RKO (cell line): ENCODE measurements around the gene ECEL1.

Source experiments
- DNase-seq: peaks from one replicate; pipeline ENCODE4 v3.0.0-alpha.2; 2016; ENCODE audit warnings: low spot score

ECEL1 gene

DNA sequence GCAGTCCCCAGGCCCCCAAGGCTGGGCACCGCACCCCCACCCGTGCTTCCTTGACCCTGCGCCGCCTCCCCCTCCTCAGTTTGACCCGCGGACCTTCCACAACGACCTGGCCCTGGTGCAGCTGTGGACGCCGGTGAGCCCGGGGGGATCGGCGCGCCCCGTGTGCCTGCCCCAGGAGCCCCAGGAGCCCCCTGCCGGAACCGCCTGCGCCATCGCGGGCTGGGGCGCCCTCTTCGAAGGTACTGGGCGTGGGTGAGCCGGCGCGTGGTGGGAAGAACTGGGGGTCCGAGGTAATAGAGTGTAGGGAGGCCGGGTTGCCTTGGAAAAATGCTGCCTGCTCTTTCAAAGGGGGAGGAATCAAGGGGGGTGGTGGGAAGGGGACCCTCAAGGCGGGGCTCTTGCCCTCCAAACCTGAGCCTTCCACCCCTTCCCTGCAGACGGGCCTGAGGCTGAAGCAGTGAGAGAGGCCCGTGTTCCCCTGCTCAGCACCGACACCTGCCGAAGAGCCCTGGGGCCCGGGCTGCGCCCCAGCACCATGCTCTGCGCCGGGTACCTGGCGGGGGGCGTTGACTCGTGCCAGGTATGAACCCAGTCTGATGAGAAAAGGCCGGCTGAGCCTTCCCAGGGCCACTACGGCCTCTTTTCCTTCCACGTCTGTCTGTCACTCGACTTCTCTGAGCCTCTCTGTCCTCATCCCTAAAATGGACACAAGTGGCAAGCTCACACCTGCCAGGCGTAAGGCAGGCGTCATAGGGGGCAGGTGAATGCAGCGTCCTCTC is 35.2 kb upstream of the ECEL1 start:
- no peak for DNase-seq

DNA sequence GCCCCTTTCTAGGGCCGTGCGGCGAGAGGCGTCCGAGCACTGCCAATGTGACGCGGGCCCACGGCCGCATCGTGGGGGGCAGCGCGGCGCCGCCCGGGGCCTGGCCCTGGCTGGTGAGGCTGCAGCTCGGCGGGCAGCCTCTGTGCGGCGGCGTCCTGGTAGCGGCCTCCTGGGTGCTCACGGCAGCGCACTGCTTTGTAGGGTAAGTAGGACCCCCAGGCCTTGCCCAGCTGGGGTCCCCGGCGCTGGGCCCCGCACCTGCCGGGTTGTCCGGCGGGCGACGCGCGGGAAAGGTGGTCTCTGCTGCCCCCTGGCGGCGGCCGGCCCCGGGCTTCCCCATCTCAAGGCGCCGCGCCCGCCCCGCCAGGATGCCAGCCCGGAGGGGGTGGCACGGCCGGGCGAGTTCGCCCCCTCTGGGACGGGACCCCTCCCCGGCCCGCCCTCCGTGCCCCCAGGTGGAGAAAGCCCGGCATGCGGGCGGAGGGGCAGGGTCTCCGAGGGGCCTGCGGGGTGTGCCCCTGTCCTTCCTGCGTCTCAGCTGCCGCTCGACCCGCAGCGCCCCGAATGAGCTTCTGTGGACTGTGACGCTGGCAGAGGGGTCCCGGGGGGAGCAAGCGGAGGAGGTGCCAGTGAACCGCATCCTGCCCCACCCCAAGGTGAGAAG is 34.5 kb upstream of the ECEL1 start:
- DNase-seq, result peak; percentile 19

DNA sequence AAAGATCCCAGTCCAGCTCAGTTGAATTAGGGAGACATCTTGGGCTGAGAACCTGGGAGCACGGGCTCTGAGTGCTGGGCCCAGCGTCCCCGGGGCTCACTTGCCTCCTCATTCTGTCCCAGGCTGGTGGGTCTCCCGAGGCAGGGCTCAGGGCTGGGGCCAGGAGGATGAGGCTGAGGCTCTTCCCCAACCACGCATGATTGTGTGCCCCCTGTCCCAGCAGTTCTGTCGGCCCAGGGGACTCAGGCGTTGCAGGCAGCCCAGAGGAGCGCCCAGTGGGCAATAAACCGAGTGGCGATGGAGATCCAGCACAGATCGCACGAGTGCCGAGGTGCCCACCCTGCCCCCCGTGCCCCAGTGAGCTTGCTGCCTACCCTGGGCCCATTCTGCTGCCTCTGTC is 33.5 kb upstream of the ECEL1 start:
- no peak for DNase-seq

DNA sequence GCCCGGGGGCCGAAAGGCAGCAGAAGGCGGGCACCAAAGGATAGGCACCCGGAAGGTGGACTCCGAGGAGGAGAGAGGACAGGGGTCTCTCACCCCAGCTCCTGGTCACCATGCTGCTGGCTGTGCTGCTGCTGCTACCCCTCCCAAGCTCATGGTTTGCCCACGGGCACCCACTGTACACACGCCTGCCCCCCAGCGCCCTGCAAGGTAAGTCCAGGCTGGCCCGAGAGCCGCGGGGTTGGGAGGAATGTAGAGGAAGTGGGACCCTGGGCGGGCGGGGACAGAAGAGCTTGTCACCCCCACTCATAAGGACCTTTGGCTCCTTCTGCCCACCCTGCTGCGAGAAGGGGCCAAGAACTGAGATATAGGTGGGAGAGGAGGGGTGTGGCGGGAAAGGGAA is 32.9 kb upstream of the ECEL1 start:
- no peak for DNase-seq

DNA sequence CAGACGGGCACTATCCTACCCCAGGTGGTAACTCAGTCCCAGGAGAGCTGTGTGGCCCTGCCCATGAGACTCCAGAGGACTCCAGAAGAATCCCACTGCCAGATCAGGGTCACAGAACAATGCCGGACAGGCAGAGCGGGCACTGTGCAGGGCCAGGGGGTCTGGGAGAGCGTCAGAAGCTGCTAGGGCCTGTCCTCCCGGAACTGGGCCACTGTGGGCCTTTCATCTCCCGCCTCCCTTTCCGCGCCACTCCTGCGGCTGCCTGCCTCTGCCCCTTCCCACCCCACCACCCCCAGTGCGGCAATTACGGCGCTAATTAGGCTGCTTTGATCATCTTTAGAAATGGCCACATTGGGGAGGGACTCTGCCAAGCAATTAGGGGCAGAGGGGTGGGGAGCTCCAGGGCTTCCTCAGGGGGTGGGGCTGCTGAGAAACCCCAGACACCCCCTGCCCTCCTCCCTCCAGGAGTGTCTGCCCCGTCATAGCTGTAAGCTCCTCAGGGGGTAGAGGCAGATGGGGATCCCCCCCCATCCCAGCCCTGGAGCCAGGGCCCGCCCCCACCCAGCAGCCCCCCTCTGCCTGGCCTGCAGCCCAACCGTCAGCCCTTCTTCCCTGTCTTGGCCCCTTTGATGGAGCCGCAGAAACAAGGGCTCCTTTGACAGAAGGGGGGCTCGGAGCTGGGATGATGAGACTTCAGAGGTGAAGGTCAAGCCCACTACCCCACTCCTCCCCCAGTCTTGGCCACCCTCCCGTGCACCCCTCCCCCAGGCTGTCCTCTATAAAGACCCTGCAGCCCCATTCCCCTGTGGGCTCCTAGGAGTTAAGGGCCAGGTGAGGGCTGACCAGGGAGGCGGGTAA is 32.2 kb upstream of the ECEL1 start, which contains the start of gene PRSS56:
PRSS56 (plus strand) TSS at position 808 of the 858 bp plus-strand sequence. CDS start 211 bp downstream, outside the sequence.
- DNase-seq, result no peak

DNA sequence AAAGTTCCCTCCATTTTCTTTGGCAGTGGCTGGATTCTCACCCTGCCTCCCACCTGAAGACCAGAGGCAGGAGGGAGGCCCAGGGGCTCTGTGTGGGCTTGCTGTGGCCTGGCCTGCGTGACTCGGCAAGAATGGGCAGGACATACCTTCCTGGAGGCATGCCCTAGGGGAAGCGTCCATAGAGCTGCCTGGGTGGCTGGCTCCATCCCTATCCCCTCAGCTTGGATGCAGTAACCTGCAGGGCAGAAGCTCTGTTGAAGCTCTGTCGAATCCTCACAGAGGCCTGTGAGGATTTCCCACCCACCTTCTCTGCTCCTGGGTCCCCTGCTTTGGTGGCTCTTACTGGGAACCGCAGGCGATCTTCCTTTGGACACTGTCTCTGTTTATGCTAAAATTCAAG is 31.2 kb upstream of the ECEL1 start:
- no peak for DNase-seq

DNA sequence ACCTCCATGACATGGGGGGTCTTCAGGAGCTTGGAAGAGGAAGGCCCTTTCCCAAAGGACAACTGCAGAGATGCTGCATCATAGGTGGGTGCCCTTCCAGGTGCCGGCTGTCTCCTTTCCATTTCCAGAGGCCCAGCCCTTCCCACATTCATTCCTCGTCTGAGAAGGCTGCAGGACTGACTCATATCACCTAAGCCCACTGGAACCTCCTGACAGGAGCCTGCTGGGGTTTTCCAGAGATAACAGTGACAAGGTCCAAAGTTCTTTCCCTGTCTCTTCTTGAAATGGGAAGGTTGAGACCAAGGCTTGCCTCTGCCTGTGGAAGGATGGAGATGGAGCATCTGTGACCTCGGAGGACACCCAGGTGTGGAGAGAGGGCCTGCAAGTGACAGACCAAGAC is 28.9 kb upstream of the ECEL1 start:
- DNase-seq, result no peak

DNA sequence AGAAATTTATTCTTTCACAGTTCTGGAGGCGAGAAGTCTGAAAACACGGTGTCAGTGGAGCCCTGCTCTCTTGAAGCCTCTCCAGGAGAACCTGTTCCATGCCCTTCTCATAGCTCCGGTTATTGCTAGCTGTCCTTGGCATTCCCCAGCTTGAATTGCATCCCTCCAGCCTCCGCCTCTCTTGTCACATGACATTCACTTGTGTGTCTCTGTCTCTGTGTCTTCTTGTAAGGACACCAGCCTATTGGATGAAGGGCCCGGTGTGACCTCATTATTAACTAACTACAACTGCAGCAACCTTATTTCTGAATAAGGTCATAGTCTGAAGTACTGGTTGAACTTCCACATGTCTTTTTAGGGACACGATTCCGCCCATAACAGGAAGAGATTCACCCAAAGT is 28.0 kb upstream of the ECEL1 start:
- DNase-seq, result no peak

DNA sequence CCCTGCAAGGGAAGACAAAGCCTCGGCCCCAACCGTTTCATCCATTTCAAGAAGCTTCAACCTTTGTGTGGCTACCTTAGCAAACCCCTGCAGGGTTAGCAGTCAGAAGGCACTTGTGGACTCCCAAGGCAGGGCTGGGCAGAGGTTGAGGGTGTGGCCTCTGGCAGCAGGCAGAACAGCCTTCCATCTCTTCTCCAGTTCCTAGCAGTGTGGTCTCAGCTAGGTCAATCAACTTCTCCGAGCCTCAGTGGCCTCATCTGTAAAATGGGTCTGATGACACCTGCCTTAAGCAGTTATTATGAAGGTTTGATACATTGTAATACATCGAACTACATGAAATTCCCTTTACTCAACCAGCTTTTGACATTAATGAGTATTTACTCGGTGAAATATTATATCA is 25.7 kb upstream of the ECEL1 start:
- no peak for DNase-seq

DNA sequence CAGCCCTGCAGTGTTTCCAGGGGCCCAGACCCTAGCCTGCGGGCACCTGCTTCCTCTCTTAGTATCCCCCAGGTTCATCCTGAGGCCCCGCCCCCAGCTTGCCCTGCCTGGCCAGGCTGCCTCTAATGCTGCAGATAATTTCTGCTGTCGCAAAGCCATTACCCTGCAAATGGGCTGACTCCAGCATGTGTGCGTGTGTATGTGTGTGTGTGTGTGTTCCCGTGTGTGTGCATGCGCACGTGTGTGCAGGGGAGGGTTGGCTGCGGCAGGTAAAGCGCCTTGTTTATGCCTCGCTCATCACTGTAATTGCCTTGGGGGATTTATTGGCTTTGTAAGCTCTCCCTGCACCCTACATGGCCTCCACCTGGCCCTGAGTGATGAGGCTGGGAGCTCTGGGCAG is 25.0 kb upstream of the ECEL1 start:
- no peak for DNase-seq

DNA sequence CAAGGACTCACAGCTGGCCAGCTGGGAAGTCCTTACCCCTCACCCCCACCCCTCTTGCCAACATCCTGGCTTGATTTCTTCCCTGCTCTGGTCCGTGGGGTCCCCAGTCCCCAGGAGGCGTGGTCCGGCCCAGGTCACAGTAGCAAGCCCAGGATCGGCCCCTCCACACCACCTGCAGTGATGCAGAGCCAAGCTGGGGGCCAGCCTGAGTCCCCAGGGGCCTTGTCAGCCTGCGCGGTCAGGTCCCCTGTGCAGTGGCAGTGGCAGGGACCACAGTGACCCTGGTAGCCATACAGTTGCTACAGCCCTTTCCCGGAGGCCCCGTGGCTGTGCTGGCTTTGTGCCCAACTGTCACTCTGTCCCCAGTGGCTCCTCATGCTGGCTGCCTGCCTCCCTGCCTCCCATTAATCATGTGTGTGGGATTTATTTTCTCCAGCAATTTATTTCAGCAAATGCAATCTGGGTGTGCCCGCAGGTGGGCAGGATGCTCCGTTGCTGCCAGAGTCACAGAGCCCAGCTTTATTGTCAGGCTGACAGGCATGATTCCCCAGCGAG is 23.8 kb upstream of the ECEL1 start:
- no peak for DNase-seq

DNA sequence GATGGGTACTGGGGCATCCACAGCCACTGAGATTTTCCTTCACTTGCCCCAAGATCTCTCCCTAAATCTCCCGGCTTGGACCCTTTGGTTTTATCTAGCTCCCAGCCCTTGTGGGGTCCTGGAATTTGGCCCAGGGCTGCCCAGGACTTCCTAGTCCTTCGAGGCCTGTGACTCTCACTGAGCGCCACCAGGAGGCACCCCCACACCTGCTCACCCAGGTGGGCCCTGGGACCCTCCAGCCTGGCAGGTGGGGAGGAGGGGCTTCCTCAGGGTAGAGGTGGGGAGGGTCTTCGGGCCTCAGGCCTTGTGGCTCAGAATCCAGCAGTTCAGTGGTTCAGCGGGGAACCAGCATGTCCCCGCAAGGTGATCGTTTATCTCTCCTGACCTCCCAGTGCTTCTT is 20.6 kb upstream of the ECEL1 start:
- no peak for DNase-seq

DNA sequence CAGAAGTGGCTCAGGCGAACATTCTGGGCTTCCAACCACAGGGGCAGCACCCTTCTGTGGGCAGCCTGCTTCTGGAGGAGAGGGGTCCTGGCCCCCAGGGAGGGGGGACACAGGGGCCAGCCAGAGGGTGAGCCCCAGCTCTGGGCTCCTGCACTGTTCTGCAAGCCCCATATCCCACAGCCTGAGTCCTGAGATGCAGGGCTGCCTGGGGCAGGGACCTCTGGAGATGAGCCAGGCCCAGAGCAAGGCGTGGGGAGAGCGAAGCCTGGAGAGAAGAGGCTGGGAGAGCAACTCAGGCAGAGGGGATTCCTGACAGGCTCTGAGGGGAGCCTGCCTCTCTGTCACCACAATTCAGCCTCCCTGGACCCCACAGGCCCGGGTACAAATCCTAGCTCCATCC is 19.1 kb upstream of the ECEL1 start:
- DNase-seq, result no peak

DNA sequence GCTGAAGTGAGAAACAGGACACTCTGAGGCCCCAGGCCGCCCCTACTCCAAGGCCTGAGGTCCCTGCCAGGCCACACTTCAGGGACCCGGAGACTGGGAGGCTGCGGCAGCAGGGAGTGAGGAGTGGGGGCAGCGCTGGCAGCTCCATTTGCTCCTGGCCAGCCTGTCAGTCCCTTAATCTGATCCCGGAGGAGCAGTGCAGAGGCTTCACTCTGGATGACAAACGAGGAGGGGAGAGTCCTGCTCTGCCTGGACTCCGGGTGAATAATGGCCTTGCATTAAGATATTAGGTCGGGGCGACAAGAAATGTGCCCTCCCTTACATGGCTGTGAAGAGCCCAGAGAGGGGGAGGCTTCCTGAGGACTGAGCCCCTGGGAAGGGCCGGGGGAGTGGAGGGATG is 18.2 kb upstream of the ECEL1 start:
- no peak for DNase-seq

DNA sequence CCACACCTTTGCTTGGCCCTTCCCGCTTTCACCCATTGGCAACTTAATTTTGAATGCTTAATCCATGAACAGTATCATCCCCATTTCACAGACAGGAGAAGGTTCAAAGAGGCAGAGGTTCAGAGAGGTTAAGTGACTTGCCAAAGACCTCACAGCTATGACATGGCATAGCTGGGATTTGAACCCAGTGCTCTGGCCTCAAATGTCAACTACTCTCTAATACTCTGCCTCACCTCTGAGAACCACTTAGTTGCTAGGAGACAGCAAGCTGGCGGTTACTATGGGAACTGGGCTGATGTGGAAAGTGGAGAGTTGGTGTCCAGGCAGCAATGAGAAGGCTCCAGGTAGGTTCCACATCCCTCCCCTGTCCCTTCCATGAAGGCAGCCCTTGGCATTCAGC is 16.8 kb upstream of the ECEL1 start:
- no peak for DNase-seq

DNA sequence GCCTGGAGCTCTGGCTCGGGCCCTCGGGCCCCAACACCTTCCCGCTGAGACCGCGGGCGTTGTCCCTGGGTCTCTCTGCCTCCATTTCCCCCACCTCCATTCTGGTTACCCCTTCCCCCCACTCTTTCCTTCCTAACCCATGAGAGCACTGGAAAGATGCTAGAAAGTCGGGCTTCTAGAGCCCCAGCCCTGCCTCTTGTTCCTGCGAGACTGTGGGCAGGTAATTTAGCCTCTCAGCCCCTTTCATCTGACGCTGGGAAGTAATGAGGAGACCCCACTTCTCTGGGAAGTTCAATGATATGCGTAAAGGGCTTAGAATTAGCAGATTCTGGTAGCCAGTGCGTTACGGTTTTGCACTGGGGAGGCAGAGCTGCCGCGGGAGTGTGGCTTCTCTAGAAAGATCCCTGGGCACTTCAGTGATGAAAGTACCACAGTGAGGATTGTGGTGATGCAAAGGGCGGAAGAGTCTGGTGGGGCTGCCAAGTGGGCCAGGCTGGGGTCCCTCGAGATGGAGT is 16.2 kb upstream of the ECEL1 start:
- no peak for DNase-seq

DNA sequence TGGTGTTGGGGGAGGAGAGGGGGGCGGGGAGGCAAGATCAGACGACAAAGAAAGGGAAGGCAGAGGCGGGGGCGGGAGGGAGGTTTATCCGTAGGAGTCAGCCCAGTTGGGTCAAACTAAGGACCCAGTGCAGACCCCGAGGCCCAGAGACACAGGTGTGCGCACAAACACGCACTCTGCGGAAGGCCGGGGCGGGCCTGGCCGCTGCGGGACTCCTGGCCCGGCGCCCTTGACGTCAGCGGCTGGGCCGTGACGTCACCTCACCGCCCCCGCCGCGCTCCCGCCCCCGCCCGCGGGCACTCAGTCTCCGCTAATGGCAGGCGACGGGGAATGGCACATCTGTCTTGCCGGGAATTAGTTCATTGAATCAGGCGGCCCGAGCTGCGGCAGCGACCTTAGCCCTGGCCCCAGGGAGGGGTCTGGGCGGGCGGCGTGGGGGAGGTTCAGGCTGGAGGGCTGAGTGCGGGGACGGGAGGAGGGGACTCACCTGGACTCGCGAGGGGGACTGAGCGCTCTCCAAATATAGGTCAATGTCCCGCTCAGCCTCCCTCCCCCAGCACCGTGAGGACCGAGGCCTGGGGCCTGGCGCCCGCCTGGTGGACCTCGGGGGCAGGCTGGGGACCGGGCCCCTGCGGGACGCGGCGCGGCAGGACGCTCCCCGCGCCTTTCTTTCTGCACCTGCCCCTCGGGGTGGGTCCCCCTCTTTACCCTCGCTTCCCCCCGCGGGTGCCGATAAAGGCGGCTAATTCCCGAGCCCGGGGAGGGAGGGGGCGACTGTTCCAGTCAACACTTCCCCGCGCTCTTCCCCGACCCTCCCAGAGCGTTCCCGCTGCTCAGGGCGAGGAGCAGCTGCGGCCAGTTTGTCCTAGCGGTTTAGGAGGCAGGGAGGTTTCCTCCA is 15.5 kb upstream of the ECEL1 start:
- DNase-seq, result no peak

DNA sequence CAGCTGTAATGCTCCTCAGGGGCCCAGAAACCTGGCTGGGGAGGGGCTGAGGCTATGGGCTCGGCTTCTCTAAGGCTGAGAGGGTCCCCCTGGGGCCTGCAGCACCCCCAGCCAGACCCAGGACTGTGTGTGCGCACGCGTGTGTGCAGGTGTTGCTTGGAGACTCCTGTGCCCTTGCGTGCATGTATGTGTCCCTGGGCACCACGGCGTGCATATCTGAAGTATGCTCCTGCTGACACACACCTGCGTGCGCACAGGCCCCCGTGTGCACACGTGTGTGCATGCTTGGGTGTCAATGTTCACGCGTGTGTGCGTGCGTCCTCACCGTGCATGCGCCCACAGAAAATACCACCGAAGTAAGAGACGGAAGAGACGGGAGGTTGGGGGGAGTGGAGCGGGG is 14.9 kb upstream of the ECEL1 start:
- no peak for DNase-seq

DNA sequence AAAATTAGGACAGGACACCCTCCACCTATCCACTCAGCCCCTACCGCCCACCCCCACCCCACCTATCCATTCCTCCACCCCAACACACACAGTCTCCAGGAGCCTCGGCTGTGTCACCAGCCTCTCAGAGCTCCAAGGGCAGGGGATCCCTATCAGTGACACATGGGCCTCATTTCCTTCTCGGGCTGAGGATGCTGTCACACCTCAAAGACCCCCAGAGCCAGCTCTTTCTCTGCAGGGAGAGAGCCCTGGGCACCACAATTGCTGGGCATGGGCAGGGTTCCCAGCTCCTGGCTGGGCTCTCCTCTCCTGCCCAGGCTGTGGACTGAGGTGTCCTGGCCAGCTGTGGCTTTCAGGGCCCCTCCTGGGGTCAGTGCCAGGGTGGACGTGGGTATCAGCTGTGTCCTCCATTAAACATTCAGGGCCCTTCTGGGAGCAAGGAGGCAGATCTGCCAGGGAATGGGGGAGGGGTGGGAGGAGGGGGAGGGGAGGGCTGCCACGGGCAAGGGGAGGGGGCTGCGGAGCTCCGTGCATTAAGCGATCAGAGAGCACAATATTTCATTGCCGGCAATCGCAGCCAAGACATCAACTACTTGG is 14.3 kb upstream of the ECEL1 start:
- no peak for DNase-seq

DNA sequence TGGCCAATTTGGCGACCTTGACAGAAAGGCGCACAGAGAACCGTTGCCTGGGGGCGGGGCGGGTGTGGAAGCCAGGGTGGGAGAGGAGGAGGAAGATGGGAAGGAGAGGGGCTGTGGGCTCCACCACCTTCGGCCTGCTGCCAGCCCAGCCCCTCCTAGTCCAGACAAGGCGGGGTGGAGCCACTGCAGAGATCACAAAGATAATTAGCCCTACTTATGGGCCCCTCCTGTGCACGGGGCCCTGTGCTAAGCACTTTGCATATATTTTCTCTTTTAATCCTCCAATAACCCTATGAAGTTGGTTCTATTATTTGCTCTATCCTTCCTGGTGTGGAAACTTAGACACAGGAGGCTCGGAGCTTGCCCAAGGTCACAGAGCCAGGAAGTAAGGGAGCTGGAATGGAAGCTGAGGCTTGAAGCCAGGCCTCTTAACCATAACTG is 13.7 kb upstream of the ECEL1 start:
- no peak for DNase-seq

DNA sequence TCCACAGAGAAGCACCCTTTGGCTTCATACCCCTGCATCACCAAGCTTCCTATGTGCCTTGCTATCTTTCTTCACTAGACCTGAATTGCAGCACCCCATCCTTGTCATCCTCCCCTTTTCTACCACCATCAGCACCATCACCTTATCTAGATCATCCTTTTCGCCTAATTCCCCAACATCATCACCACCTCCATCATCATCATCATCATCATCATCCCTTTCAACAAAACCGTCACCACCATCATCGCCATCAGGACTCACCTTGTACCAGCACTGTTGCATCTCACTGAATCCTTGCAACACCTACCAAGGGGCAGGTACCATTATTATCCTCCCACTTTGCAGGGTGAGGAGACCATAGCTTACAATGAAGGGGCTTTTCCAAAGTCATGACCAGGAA is 10.8 kb upstream of the ECEL1 start:
- DNase-seq, result no peak
